Neural cell (in vitro differentiated cells): ENCODE measurements around the gene CEP170B. TPM values are rescaled to one million over a fixed set of nuclear protein-coding genes. Genes with fewer than 3 reads are reported as not detected.
A peak's percentile ranks its signal among the peaks of the same experiment; 100 is the strongest.

Experiments used
- H2AFZ ChIP-seq: fragments of 200-600, 300-800 bp; sonication (generic), shearing (Covaris generic); 2 replicates; pipeline ENCODE4 v1.6.0; 2014; ENCODE audit warnings: low read depth, mild to moderate bottlenecking, antibody characterized with exemption, low read length, moderate library complexity
- H3F3A ChIP-seq: fragments of 200-600 bp; shearing (Covaris generic); 2 replicates; pipeline ENCODE4 v1.6.1; 2016; ENCODE audit warnings: mild to moderate bottlenecking, moderate library complexity, mixed read lengths, antibody characterized with exemption, low read length; ENCODE audit not compliant: insufficient read depth, poor library complexity, severe bottlenecking
- H3K27ac ChIP-seq: fragments of 200-600, 300-800 bp; sonication (generic), shearing (Covaris generic); 2 replicates; pipeline ENCODE4 v1.5.1; 2014; ENCODE audit warnings: mild to moderate bottlenecking, low read length, moderate library complexity
- H3K27me3 ChIP-seq: fragments of 300-800, 200-600 bp; sonication (generic), shearing (Covaris generic); 2 replicates; pipeline ENCODE4 v1.6.0; 2014; ENCODE audit warnings: mild to moderate bottlenecking, low read depth, low read length, moderate library complexity; ENCODE audit not compliant: insufficient read depth
- H3K36me3 ChIP-seq: fragments of 300-800, 200-600 bp; sonication (generic), shearing (Covaris generic); 2 replicates; pipeline ENCODE4 v1.5.1; 2014; ENCODE audit warnings: mild to moderate bottlenecking, antibody characterized with exemption, low read length, moderate library complexity; ENCODE audit not compliant: insufficient read depth
- H3K4me2 ChIP-seq: fragments of 300-800, 200-600 bp; sonication (generic), shearing (Covaris generic); 2 replicates; pipeline ENCODE4 v1.6.0; 2014; ENCODE audit warnings: mild to moderate bottlenecking, low read length
- H3K4me3 ChIP-seq: fragments of 300-800, 200-600 bp; sonication (generic), shearing (Covaris generic); 2 replicates; pipeline ENCODE4 v1.5.1; 2014; ENCODE audit warnings: mild to moderate bottlenecking, low read length, moderate library complexity
- H3K79me2 ChIP-seq: fragments of 200-600 bp; shearing (Covaris generic); replicated peaks from 2 replicates; pipeline ENCODE4 v1.6.0; 2014; ENCODE audit warnings: mild to moderate bottlenecking, low read length, moderate library complexity; ENCODE audit not compliant: insufficient read depth
- H3K9ac ChIP-seq: fragments of 300-800, 200-600 bp; sonication (generic), shearing (Covaris generic); 2 replicates; pipeline ENCODE4 v1.6.1; 2016; ENCODE audit warnings: mild to moderate bottlenecking, low read length, mixed read lengths
- H3K9me2 ChIP-seq: fragments of 200-600 bp; shearing (Covaris generic); 2 replicates; pipeline ENCODE4 v1.6.1; 2016; ENCODE audit warnings: mild to moderate bottlenecking, low read length, mixed read lengths; ENCODE audit not compliant: insufficient read depth
- H3K9me3 ChIP-seq: fragments of 200-600, 300-800 bp; sonication (generic), shearing (Covaris generic); 2 replicates; pipeline ENCODE4 v1.6.1; 2016; ENCODE audit warnings: mild to moderate bottlenecking, mixed run types, low read length, moderate library complexity, mixed read lengths
- H4K20me1 ChIP-seq: fragments of 200-600 bp; shearing (Covaris generic); 2 replicates; pipeline ENCODE4 v1.6.1; 2016; ENCODE audit warnings: mild to moderate bottlenecking, mixed run types; ENCODE audit not compliant: insufficient read depth
- EP300 ChIP-seq: fragments of 450-650 bp; conservative IDR thresholded peaks from 2 replicates; pipeline ENCODE4 v1.6.1; 2014; ENCODE audit warnings: antibody characterized with exemption, mild to moderate bottlenecking, moderate library complexity; ENCODE audit not compliant: poor library complexity, severe bottlenecking
- EZH2 ChIP-seq: fragments of 200-600, 300-800 bp; shearing (Covaris generic), sonication (generic); IDR thresholded peaks from 2 replicates; pipeline ENCODE4 v1.6.1; 2014; ENCODE audit warnings: antibody characterized with exemption, low read length, borderline replicate concordance, mild to moderate bottlenecking; ENCODE audit not compliant: insufficient read depth, poor library complexity, severe bottlenecking
- MXI1 ChIP-seq: fragments of 450-650 bp; conservative IDR thresholded peaks from 2 replicates; pipeline ENCODE4 v1.6.1; 2014; ENCODE audit warnings: antibody characterized with exemption, mild to moderate bottlenecking; ENCODE audit not compliant: poor library complexity, severe bottlenecking
- POLR2AphosphoS5 ChIP-seq: IDR thresholded peaks from 2 replicates; pipeline ENCODE4 v1.6.1; 2012
- RAD21 ChIP-seq: fragments of 450-650 bp; conservative IDR thresholded peaks from 2 replicates; pipeline ENCODE4 v1.6.1; 2014; ENCODE audit warnings: antibody characterized with exemption, mild to moderate bottlenecking, moderate library complexity
- REST ChIP-seq: IDR thresholded peaks from 2 replicates; pipeline ENCODE4 v1.6.1; 2012; ENCODE audit warnings: borderline replicate concordance
- SMC3 ChIP-seq: fragments of 450-650 bp; conservative IDR thresholded peaks from 2 replicates; pipeline ENCODE4 v1.6.1; 2014; ENCODE audit warnings: antibody characterized with exemption, mild to moderate bottlenecking, moderate library complexity; ENCODE audit not compliant: poor library complexity
- TAF1 ChIP-seq: IDR thresholded peaks from 2 replicates; pipeline ENCODE4 v1.6.1; 2012; ENCODE audit warnings: low read depth
- polyA plus RNA-seq: library from polyadenylated mRNA; depleted of rRNA; stranded (reverse); fragments of >200 nt; gene quantifications from 2 replicates; pipeline ENCODE4 v1.2.3, GENCODE V29; 2014
- TF ChIP-seq, protein P1 (sequence below): fragments of 450-650 bp; IDR thresholded peaks from 2 replicates; pipeline ENCODE4 v1.5.1; 2014; ENCODE audit warnings: antibody characterized with exemption, mild to moderate bottlenecking, moderate library complexity; ENCODE audit not compliant: poor library complexity, severe bottlenecking

The CEP170B gene
- polyA plus RNA-seq, 1 donor from 2014 or later: 11.6 TPM

GRCh38 chr14:104933746-104934733 is 69.0 kb downstream of the CEP170B start:
- Histone ChIP-seq H3K9me3 (no peaks in the 10 kb centered on the region), H3K36me3 (no peaks in the 10 kb centered on the region), H3K79me2 (no peaks in the 10 kb centered on the region), H3K9ac (no peak overlapping the region), H2AFZ (no peak overlapping the region), H3K27me3 (peaks cover 38% of the 10 kb centered on the region), H3F3A (no peaks in the 10 kb centered on the region), H3K27ac (no peak overlapping the region), H3K4me2 (no peak overlapping the region), H4K20me1 (no peaks in the 10 kb centered on the region), H3K9me2 (no peaks in the 10 kb centered on the region), H3K4me3 (peak overlapping the region; percentile 45)
- TF ChIP-seq EZH2: no peak

- no peaks in the 10 kb centered on the region for H3F3A ChIP-seq
- no peak overlapping the region for H3K4me2 ChIP-seq
- no peaks in the 10 kb centered on the region for H3K9me2 ChIP-seq
- TF ChIP-seq EZH2: no peak
- no peak for TF ChIP-seq EP300
- TF ChIP-seq POLR2AphosphoS5: no peak
- no peak for TF ChIP-seq RAD21
- no peak for TF ChIP-seq SMC3
- TF ChIP-seq REST: no peak
- no peak for TF ChIP-seq TAF1
- TF ChIP-seq MXI1: no peak
- TF ChIP-seq, protein P1, sequence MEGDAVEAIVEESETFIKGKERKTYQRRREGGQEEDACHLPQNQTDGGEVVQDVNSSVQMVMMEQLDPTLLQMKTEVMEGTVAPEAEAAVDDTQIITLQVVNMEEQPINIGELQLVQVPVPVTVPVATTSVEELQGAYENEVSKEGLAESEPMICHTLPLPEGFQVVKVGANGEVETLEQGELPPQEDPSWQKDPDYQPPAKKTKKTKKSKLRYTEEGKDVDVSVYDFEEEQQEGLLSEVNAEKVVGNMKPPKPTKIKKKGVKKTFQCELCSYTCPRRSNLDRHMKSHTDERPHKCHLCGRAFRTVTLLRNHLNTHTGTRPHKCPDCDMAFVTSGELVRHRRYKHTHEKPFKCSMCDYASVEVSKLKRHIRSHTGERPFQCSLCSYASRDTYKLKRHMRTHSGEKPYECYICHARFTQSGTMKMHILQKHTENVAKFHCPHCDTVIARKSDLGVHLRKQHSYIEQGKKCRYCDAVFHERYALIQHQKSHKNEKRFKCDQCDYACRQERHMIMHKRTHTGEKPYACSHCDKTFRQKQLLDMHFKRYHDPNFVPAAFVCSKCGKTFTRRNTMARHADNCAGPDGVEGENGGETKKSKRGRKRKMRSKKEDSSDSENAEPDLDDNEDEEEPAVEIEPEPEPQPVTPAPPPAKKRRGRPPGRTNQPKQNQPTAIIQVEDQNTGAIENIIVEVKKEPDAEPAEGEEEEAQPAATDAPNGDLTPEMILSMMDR: no peak
- H3K36me3 ChIP-seq: no peaks in the 10 kb centered on the region
- no peak overlapping the region for H3K9ac ChIP-seq
- no peaks in the 10 kb centered on the region for H3K9me3 ChIP-seq
- no peak overlapping the region for H3K27ac ChIP-seq
- H3K4me3 ChIP-seq: no peak overlapping the region
- H4K20me1 ChIP-seq: no peaks in the 10 kb centered on the region
- no peak overlapping the region for H2AFZ ChIP-seq
- no peaks in the 10 kb centered on the region for H3K79me2 ChIP-seq
- peaks cover 38% of the 10 kb centered on the region for H3K27me3 ChIP-seq
Measured at GRCh38 chr14:104935026-104935650, 70.1 kb downstream of the CEP170B start.
